NCI-H524 treated with DMSO at 0.1 percent for 48 hours (cell line): ENCODE measurements around the gene DTX3L.
"Not testable (repeated sequence)": the region's sequence is repeated elsewhere in the genome, so short reads cannot be mapped to it uniquely, and the experiment has no call there.

Source experiments
- DNase-seq: peaks from one replicate; lab custom pipeline; 2025; lab: John Stamatoyannopoulos, UW

DTX3L gene

GRCh38 chr3:122562923-122563716 lies 1.0 kb upstream of the DTX3L start:
- no peak for DNase-seq

- DNase-seq = no peak
Measured at GRCh38 chr3:122563717-122564025, 467 bp upstream of the DTX3L start.

- not testable (repeated sequence) for DNase-seq
Measured at GRCh38 chr3:122568131-122568530, 4.0 kb downstream of the DTX3L start.

- DNase-seq = no peak
Measured at GRCh38 chr3:122568755-122569154, 4.6 kb downstream of the DTX3L start.

- no peak for DNase-seq
Measured at GRCh38 chr3:122572940-122573412, 8.8 kb downstream of the DTX3L start.

- no peak for DNase-seq
Measured at GRCh38 chr3:122576174-122576940, 12.2 kb downstream of the DTX3L start.

- no peak for DNase-seq
Measured at GRCh38 chr3:122577409-122578031, 13.4 kb downstream of the DTX3L start, which contains the start of gene PARP15. Gene PARP15 (plus strand): TSS chr3:122577650. CDS start chr3:122577668, 18 bp downstream.

- DNase-seq = no peak
Measured at GRCh38 chr3:122578069-122578740, 14.1 kb downstream of the DTX3L start.

- DNase-seq = no peak
Measured at GRCh38 chr3:122580470-122580869, 16.3 kb downstream of the DTX3L start.

GRCh38 chr3:122581622-122582021 lies 17.5 kb downstream of the DTX3L start:
- DNase-seq = no peak

GRCh38 chr3:122582390-122582789 lies 18.3 kb downstream of the DTX3L start:
- no peak for DNase-seq

- DNase-seq = no peak
Measured at GRCh38 chr3:122586098-122586497, 22.0 kb downstream of the DTX3L start.

- DNase-seq = no peak
Measured at GRCh38 chr3:122586773-122587485, 22.8 kb downstream of the DTX3L start.

GRCh38 chr3:122587572-122587971 lies 23.4 kb downstream of the DTX3L start:
- DNase-seq = no peak

- DNase-seq = no peak
Measured at GRCh38 chr3:122589297-122589696, 25.2 kb downstream of the DTX3L start.

- no peak for DNase-seq
Measured at GRCh38 chr3:122590610-122591009, 26.5 kb downstream of the DTX3L start.

GRCh38 chr3:122594025-122594424 lies 29.9 kb downstream of the DTX3L start:
- DNase-seq = no peak

GRCh38 chr3:122598151-122598550 lies 34.0 kb downstream of the DTX3L start:
- DNase-seq = no peak

- no peak for DNase-seq
Measured at GRCh38 chr3:122598556-122598955, 34.4 kb downstream of the DTX3L start.

GRCh38 chr3:122602011-122602710 lies 38.0 kb downstream of the DTX3L start:
- no peak for DNase-seq

- DNase-seq = no peak
Measured at GRCh38 chr3:122603056-122603455, 38.9 kb downstream of the DTX3L start.
